ENCODE measurements around the gene HRH1.

HRH1 gene

GRCh38 chr3:11283139-11283475 lies 128.8 kb downstream of the HRH1 start:
- DNase-seq (ENCODE audit: low read depth in 2 of 2) = no peak

- no peak for DNase-seq (ENCODE audit: low read depth in 2 of 2)
Measured at GRCh38 chr3:11284011-11284410, 129.7 kb downstream of the HRH1 start.

DNA sequence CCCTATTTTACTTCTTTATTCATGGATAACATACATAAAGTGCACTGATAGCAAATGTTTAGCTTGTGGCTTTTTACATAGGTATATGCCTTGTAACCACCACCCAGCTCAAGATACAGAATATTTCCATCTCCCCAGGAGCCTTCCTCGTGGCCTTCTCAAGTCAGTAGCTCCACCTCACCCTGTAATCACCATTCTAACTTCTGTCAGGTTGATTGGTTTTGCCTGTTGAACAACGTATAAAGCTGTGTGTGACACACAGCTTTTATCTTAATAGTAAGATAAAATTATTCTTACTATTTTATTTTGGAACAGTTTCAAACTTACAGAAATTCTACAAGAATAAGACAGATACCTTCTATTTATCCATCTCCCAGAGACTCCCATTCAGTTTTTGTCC lies 131.2 kb downstream of the HRH1 start:
- DNase-seq (ENCODE audit: low read depth in 2 of 2) = no peak

GRCh38 chr3:11287404-11287803 lies 133.1 kb downstream of the HRH1 start:
- no peak for DNase-seq (ENCODE audit: low read depth in 2 of 2)

DNA sequence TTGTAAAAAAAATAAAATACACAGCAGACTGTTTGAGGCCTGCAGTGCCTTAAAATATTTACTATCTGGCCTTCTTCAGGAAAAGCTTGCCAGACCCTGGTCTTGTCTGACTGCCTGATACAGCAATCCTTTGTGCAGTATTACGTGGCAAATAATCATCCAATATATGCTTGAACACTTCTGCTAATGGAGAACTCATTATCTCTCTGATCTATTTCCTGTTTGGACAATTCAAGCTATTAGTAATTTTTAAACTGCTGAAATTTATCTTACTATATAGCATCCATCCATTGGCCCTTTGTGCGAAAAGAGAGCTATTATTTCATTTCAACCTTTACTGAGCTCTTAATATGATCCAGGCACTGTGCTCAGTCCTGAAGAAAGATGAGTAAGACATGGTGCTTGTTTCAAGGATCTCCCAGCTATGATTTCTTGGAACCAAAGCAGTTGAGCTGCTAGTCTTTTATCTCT lies 133.8 kb downstream of the HRH1 start:
- DNase-seq (ENCODE audit: low read depth in 2 of 2) = no peak

- DNase-seq (ENCODE audit: low read depth in 2 of 2) = no peak
Measured at GRCh38 chr3:11288786-11289637, 134.7 kb downstream of the HRH1 start.

GRCh38 chr3:11289864-11290263 lies 135.6 kb downstream of the HRH1 start:
- no peak for DNase-seq (ENCODE audit: low read depth in 2 of 2)

DNA sequence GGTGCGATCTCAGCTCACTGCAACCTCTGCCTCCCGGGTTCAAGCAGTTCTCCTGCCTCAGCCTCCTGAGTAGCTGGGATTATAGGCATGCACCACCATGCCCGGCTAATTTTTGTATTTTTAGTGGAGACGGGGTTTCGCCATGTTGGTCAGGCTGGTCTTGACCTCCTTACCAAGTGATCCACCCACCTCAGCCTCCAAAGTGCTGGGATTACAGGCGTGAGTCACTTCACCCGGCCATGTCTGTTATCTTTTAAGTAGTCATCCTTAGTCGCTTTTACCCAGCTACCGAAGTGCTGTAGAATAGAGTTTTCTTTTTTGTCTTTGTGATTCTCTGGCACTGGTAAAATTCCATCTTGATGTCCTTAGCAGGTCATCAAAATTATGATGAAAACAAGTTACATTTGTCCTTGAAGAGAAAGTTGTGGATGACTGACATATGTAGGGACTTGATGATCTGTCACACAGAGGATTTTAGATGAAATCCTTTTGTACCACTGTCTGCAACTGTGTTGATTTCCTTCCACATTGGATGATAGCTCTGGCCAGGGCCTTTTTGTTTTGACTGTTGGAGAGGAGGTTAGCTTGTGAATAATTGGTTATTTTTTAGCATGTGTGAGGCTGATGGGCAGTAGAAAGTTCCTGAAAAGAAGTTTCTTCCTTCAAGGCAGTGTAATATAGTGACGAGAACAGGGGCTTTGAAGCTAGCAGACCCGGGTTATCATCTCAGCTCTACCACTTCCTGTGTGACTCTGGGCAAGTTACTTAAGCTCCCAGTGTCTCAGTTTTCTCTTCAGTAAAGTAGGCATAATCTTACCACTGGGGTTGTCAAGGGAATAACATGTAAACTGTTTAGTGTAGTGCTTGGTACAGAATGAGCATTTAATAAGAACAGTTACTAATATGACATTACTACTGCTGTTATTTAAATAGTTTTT lies 136.7 kb downstream of the HRH1 start:
- no peak for DNase-seq (ENCODE audit: low read depth in 2 of 2)

DNA sequence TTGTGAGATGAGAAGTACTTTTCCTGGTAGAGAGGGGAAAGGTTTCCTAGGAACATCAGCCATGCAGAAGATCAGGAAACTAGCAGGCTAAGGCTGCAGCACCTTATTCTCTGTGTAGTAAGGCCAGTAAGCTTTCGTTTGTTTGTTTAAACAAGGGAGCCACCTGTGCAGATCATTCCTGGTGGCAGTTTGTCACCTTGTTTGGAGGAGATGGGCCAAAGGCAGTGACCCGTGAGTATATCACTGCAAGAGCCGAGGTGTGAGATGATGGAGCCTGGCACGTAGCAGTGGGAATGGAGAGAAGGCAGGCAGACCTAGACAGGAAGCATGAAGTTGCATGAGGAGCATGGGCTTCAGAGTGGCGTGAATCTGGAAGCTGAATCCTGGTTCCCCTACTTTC lies 137.5 kb downstream of the HRH1 start:
- no peak for DNase-seq (ENCODE audit: low read depth in 2 of 2)

- DNase-seq (ENCODE audit: low read depth in 2 of 2) = no peak
Measured at GRCh38 chr3:11297126-11297525, 142.8 kb downstream of the HRH1 start.

GRCh38 chr3:11300970-11301369 lies 146.7 kb downstream of the HRH1 start:
- DNase-seq (ENCODE audit: low read depth in 2 of 2) = no peak

DNA sequence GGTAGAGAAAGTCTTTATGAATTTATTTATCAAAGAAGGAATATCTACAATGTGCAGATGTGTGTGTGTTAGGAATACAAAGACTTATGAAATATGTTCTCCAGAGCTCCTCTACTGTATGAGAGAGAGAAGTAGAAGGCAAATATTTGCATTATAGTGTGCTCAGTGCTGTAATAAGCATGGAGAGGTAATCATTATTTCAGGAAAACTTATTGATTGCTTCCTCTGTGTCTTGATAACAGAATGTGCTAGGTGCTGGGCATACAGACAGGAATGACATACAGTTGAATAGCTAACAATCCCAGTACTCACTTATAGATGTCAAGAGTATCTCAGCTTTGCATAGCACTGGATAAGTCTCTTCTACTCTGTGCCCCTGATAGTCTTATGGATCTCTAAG lies 148.2 kb downstream of the HRH1 start:
- no peak for DNase-seq (ENCODE audit: low read depth in 2 of 2)

DNA sequence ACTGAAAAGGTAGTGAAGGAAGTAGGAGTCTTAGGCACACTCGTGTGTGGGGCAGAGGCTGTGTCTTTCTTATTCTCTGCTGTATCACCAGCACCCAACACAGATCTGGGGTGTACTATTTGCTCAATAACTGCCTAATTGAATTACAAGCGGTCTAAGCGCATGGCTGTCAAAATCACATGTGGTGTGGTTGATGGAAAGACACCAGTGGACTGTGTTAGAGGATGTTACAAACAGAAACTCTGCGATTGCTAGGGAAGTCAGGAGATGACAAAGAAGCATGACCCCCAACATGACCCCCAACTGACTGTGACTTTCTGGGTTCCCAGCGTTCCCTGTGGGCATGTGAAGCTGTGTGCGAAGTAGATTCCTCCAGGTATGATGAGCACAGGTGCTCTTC lies 149.9 kb downstream of the HRH1 start:
- no peak for DNase-seq (ENCODE audit: low read depth in 2 of 2)

- no peak for DNase-seq (ENCODE audit: low read depth in 2 of 2)
Measured at GRCh38 chr3:11305509-11305908, 151.2 kb downstream of the HRH1 start.

GRCh38 chr3:11306817-11307589 lies 152.7 kb downstream of the HRH1 start:
- DNase-seq (ENCODE audit: low read depth in 2 of 2) = peak in 1 of 2 donors; percentile 6

DNA sequence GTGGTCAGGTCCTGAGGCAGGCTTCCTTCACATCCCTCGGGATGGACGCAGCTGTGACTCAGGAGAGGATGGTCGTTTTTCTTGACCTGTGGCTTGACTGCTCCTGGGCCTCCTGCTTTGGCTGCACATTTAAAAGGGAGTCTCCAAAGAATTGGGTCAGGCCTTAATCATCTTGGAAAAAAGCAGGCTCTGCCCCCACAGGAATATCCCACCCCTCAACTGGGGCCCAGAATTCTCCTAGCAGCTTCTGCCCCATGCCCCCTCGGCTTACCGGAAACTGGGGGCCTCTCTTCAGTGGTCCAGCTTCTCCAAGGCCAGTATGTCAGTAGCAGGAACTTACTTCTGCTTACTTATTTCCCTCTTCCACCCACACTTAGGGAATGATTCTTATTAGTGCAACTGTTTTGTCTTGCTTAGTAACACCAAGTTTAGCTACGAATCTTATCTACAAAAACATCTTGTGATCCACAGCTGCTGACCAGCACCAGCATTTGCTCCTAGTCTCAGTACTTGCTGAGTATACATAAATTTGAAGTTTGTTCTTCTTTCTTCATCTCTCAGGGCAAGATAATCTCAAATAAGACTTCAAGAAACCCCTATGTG lies 153.6 kb downstream of the HRH1 start:
- no peak for DNase-seq (ENCODE audit: low read depth in 2 of 2)

DNA sequence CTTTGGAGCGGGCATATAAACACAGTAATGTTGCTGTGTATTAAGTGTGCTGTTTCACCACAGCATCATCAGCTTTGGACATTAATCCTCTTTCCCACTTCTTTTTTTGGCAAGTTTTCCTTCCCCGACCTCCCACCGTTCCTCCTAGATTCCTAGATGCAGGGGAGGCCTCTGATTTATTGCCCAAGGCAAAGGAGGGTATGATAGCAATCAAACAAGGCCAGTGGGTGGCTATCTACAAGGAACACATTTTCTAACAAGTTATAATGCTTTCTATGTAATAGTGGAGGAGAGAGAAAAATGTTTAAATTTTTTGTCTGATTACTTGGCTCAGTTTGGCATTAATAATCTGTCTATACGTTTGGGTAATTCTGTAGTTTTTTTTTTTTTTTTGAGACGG lies 156.0 kb downstream of the HRH1 start:
- DNase-seq (ENCODE audit: low read depth in 2 of 2) = no peak

GRCh38 chr3:11312166-11312565 lies 157.9 kb downstream of the HRH1 start:
- DNase-seq (ENCODE audit: low read depth in 2 of 2) = no peak

Measured in stimulated activated CD8-positive, alpha-beta memory T cell treated with anti-CD3 and anti-CD28 coated beads, Interleukin-7, amount 100 ng/mL, for 1 hour (primary cell).